ENCODE data around the gene IL6ST.

IL6ST gene

DNA sequence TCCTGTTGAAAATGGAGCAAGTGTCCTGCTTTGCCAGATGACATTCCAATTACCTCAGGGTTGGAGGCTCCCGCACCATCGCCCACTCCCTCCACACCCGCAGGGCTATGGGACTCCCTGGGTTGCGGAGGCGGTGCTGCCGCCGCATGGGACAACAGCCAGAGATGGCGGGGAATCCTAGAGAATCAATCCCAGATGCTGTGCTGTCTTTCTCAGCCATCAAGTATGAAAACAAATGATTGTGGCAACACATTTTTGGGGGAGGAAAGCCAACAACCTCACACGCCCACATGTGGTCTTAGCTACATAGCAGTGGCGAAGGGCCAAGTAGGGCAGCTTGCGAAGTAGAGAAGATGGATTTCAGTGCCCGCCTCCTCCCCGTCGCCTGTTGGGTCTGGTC is 96.9 kb downstream of the IL6ST start:
- no peak for DNase-seq (ENCODE audit: low spot score)
- in situ Hi-C loops (cut with MboI; ENCODE audit: low pct_unique_long_range_greater_than_20kb, low sequenced_read_pairs, unreplicated experiment): no loop called here
- TF ChIP-seq, protein P1, sequence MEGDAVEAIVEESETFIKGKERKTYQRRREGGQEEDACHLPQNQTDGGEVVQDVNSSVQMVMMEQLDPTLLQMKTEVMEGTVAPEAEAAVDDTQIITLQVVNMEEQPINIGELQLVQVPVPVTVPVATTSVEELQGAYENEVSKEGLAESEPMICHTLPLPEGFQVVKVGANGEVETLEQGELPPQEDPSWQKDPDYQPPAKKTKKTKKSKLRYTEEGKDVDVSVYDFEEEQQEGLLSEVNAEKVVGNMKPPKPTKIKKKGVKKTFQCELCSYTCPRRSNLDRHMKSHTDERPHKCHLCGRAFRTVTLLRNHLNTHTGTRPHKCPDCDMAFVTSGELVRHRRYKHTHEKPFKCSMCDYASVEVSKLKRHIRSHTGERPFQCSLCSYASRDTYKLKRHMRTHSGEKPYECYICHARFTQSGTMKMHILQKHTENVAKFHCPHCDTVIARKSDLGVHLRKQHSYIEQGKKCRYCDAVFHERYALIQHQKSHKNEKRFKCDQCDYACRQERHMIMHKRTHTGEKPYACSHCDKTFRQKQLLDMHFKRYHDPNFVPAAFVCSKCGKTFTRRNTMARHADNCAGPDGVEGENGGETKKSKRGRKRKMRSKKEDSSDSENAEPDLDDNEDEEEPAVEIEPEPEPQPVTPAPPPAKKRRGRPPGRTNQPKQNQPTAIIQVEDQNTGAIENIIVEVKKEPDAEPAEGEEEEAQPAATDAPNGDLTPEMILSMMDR (IDR thresholded peaks at IDR 0.05; ENCODE audit: extremely low read depth, insufficient read depth, missing control alignments): no peak

DNA sequence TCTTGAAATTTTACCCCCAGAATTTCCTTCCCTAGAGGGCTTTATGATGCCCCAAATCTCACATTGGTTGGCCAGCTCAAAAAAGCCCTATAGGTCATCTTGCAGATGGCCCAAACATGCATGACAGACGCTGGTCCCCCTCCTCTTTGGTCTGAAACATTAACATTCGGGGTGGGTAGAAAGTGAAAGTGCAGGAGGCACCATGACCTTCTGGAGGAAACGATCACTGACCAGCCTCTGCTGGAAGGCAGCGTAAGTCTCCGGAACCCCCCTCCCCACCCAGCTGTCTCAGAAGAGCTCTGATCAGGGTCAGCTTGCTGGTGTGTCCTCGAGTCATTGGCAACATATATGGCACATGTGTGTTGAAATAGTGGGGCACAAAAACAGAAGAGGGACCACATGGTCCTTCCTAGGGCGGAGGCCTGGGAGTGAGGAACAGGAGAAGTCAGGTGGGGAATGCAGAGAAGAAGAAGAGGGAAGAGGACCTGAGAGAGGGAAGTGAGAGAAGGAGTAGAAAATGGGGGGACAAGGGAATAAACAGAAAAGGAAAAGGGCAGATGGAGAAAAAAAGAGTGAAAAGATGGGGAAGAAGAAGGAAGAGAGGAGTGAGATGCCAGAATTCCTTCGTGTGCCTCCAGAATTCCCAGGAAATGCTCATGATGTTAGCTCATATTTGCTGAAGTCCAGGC is 97.4 kb downstream of the IL6ST start:
- TF ChIP-seq, protein P1 (IDR thresholded peaks at IDR 0.05; ENCODE audit: extremely low read depth, insufficient read depth, missing control alignments): no peak
- DNase-seq (ENCODE audit: low spot score): no peak
- in situ Hi-C loops (cut with MboI; ENCODE audit: low pct_unique_long_range_greater_than_20kb, low sequenced_read_pairs, unreplicated experiment): no loop called here

DNA sequence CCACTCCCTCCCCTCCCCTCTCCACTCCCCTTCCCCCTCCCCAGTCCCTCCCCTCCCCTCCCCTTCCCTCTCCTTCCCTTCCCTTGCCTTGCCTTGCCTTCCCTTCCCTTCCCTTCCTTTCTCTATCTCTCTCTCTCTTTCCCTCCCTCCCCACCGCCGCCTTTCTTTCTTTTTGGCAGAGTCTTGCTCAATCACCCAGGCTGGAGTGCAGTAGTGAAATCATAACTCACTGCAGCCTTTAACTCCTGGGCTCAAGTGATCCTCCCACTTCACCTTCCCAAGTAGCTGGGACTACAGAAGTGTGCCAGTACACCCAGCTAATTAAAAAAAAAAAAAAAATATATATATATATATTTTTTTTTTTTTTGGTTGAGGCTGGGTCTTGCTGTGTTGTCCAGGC is 98.1 kb downstream of the IL6ST start:
- TF ChIP-seq, protein P1 (IDR thresholded peaks at IDR 0.05; ENCODE audit: extremely low read depth, insufficient read depth, missing control alignments): no peak
- in situ Hi-C loops (cut with MboI; ENCODE audit: low pct_unique_long_range_greater_than_20kb, low sequenced_read_pairs, unreplicated experiment): no loop called here
- DNase-seq (ENCODE audit: low spot score): no peak

DNA sequence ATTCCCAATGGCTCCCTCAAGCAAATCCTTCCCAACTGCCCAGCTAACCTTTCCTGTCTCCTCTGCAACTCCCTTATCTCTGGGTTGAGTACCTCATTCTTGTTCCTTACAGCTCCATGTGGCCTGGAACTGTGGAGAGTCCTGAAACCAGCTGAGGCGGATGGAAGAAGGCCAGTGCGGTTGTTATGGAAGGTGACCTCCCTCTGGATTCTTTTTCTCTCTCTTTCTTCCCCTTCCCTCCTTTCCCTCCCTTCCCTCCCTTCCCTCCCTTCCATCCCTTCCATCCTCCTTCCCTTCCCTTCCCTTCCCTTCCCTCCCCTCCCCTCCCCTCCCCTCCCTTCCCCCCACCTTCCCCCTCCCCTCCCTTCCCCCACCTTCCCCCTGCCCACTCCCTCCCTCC is 98.5 kb downstream of the IL6ST start:
- DNase-seq (ENCODE audit: low spot score): no peak
- TF ChIP-seq, protein P1 (IDR thresholded peaks at IDR 0.05; ENCODE audit: extremely low read depth, insufficient read depth, missing control alignments): no peak
- in situ Hi-C loops (cut with MboI; ENCODE audit: low pct_unique_long_range_greater_than_20kb, low sequenced_read_pairs, unreplicated experiment): no loop called here

DNA sequence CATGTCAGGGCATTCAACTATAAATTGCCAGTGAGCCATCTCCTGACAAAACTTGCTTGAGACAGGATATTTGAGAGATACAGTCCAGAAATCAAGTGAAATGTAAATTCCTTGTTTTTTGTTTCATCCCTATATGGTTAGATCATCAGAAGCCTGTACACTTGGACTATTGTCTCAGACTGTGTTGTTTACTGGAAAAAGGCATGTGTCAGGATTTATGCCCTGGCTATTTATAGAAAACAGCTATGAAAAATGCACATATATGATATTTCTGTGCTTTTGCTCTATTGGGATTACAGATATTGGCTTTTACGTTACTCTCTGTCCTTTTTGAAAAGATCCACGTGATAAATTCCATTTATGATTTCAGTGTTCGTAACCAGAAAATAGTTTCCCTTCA is 99.4 kb downstream of the IL6ST start:
- in situ Hi-C loops (cut with MboI; ENCODE audit: low pct_unique_long_range_greater_than_20kb, low sequenced_read_pairs, unreplicated experiment): no loop called here
- TF ChIP-seq, protein P1 (IDR thresholded peaks at IDR 0.05; ENCODE audit: extremely low read depth, insufficient read depth, missing control alignments): no peak
- DNase-seq (ENCODE audit: low spot score): no peak

DNA sequence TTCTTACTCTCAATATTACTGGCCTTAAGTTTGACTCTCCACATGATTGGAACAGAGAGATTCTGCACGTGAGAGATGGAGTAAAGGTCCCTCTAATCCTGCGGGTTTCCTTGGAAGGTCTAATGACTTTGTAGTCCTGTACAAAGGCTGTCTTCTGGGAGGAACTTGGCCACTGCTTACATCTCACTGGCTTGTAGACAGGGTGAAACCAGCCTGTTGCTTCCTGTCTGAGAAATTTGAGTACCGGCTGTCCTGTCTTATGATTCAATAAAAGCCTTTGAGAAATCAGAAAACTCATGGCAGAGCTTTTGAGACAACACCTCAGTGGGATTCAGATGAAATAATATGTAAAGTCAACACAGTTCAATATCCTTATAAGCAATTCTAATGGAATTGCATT is 100.6 kb downstream of the IL6ST start:
- no peak for DNase-seq (ENCODE audit: low spot score)
- TF ChIP-seq, protein P1 (IDR thresholded peaks at IDR 0.05; ENCODE audit: extremely low read depth, insufficient read depth, missing control alignments): no peak
- in situ Hi-C loops (cut with MboI; ENCODE audit: low pct_unique_long_range_greater_than_20kb, low sequenced_read_pairs, unreplicated experiment): no loop called here
